Astrocyte of the cerebellum (primary cell): Measurements from ENCODE around the gene PTGES3L.

Source experiments
- DNase-seq: peaks from one replicate; pipeline ENCODE4 v3.0.0-alpha.2; 2011; ENCODE audit warnings: low read depth
- H3K4me3 ChIP-seq: 2 replicates; pipeline ENCODE4 v1.5.1; 2011; ENCODE audit warnings: mild to moderate bottlenecking, low read depth, low read length, moderate library complexity
- in situ Hi-C: cut with HindIII; loops from 2 replicates; pipeline ENCODE4 v1.10.0; 2017; ENCODE audit warnings: low sequenced_read_pairs
- TF ChIP-seq, protein P1 (sequence below): IDR thresholded peaks from 2 replicates; pipeline ENCODE4 v1.5.1; 2012; ENCODE audit warnings: low read length, low read depth, moderate library complexity, mild to moderate bottlenecking; ENCODE audit errors: missing control alignments

Gene PTGES3L

DNA sequence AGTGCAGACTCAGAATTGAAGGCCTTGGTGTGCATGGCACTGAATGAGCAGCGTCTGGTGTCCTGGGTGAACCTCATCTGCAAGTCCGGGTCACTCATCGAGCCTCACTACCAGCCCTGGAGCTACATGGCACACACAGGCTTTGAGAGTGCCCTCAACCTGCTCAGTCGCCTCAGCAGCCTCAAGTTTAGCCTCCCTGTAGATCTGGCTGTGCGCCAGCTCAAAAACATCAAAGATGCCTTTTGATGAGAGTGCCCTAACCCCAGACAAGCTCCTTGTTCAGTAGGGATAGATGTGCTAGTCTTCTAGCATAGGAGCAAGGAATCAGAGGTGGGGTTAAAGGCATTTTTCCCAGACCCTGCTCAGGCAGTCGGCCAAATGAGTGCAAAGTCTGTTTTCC, 11.6 kb upstream of the PTGES3L start:
- H3K4me3 ChIP-seq, result no peak overlapping the region
- DNase-seq, result no peak
- in situ Hi-C loops, result no loop called here
- TF ChIP-seq, protein P1, sequence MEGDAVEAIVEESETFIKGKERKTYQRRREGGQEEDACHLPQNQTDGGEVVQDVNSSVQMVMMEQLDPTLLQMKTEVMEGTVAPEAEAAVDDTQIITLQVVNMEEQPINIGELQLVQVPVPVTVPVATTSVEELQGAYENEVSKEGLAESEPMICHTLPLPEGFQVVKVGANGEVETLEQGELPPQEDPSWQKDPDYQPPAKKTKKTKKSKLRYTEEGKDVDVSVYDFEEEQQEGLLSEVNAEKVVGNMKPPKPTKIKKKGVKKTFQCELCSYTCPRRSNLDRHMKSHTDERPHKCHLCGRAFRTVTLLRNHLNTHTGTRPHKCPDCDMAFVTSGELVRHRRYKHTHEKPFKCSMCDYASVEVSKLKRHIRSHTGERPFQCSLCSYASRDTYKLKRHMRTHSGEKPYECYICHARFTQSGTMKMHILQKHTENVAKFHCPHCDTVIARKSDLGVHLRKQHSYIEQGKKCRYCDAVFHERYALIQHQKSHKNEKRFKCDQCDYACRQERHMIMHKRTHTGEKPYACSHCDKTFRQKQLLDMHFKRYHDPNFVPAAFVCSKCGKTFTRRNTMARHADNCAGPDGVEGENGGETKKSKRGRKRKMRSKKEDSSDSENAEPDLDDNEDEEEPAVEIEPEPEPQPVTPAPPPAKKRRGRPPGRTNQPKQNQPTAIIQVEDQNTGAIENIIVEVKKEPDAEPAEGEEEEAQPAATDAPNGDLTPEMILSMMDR, result no peak

DNA sequence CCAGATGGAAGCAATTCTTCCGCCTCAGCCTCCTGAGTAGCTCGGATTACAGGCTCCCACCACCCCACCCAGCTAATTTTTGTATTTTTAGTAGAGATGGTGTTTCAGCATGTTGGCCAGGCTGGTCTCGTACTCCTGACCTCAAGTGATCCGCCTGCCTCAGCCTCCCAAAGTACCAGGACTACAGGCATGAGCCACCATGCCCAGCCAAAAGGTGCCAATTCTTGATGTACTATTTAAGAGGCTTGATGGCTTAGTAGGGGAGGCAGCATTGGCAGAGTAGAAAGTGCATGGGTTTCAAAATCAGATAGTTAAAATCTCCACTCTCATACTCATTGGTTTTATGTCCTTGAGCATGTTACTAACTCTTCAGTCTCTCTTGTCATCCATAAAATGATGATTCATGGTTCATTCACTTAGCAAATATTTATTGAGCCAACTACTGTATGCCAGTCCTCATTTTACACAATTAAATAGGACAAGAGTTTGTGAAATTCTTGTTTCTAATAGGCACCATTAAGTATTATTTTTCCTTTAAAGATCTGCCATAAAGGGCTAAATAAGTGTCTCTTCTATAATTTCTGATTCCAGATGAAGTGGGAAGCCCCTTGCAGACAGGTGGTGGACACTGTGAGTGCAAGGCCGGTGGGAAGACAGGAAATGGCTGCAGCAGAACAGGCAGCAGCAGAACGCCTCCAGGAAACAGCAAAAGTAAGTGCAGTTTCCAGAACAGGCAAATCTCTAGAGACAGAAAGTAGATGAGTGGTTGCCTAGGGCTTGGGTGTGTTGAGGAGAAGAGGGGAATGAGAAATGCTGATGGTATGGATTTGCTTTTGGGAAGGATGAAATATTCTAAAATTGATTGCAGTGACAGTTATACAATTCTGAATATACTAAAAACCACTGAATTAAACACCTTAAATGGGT, 10.1 kb upstream of the PTGES3L start:
- in situ Hi-C loops, result no loop called here
- no peak for DNase-seq
- H3K4me3 ChIP-seq, result no peak overlapping the region
- TF ChIP-seq, protein P1, result no peak

DNA sequence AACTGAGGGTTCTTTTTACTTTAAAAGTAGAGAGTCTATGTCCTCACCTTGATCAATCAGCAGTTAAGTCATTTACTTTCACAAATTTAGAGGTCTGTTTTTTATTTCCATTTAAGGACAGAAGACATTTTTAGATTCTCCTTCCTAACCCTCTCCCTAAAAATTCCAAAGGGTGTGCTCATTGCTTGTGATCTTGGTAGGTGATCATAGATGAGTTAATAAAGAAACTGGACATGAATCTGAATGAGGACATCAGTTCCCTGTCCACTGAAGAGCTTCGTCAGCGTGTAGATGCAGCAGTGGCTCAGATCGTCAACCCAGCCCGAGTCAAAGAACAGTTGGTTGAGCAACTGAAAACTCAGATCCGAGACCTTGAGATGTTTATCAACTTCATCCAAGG, 9.3 kb upstream of the PTGES3L start:
- in situ Hi-C loops, result no loop called here
- TF ChIP-seq, protein P1, result no peak
- no peak overlapping the region for H3K4me3 ChIP-seq
- no peak for DNase-seq

DNA sequence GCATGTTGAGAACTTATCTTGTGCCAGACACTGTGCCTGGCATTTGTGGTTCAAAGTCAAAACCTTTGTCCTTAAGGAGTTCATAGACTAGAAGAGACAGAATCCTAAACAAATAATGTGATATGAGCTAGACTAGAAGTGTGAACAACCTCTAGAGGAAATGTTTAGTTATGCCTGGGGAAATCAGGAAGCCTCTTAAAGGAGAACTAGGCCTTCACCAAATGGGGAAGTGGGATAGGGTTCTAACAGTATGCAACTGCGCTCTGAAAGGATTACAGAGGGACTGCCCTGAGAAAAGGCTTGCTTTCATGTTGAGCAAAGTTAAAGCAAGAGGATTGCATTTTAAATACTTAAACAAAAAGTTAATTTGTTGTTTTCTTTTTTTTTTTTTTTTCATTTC, 5.3 kb upstream of the PTGES3L start:
- in situ Hi-C loops, result no loop called here
- DNase-seq, result no peak
- H3K4me3 ChIP-seq, result no peak overlapping the region
- TF ChIP-seq, protein P1, result no peak

DNA sequence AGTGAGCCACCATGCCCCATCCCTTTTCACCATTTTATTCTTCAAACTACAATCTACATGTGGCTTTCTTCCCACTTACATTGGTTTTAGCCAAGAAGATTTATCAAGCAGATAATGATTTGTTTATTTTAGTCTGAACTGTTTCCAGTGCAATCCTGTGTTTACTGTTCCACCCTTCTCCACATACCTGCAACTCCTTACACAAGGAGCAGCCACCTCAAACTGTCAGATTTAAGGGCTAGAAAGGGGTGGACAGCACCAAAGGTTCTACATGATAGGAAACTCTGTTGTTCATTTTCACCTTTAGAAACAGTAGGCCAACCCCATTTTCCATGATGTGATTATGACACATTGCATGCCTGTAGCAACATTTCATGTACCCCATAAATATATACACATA, 2.4 kb upstream of the PTGES3L start:
- no peak overlapping the region for H3K4me3 ChIP-seq
- in situ Hi-C loops, result no loop called here
- no peak for DNase-seq
- TF ChIP-seq, protein P1, result no peak

DNA sequence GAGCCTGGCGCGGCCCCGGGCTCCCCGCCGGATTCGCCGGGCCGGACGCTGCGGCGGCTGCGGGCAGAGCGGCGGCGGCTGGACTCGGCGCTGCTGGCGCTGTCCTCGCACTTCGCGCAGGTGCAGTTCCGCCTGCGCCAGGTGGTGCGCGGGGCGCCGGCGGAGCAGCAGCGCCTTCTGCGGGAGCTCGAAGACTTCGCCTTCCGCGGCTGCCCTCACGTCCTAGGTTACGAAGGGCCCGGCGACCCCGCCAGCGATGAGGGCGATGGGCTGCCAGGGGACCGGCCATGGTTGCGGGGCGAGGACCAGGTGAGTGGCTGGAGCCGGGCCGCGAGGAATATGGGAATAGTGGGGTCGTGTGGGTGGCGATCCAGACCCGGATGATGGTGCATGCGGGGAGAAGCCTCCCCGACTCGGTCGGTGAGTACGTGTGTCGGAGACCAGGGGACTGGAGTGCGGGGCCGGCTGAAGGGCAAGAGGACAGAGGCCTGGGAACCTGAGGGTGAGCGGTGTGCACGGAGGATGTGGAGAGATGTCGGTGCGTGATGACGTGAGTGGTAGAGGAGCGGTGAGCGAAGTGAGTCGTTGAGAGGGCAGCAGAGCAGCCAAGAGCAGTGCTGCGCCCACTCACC, 1.0 kb upstream of the PTGES3L start:
- peak overlapping the region; percentile 65 for H3K4me3 ChIP-seq
- no peak for DNase-seq
- TF ChIP-seq, protein P1, result no peak
- in situ Hi-C loops, result no loop called here
